Dermis blood vessel endothelial cell (primary cell): ENCODE measurements around the gene TCTN3. TPM values are rescaled to one million over a fixed set of nuclear protein-coding genes. Genes with fewer than 3 reads are reported as not detected.
A peak's percentile ranks its signal among the peaks of the same experiment; 100 is the strongest.
"Not testable (repeated sequence)": the region's sequence is repeated elsewhere in the genome, so short reads cannot be mapped to it uniquely, and the experiment has no call there.

Experiments used
- DNase-seq: peaks from one replicate; pipeline ENCODE4 v3.0.0; 2010
- total RNA-seq: library from RNA; depleted of rRNA; stranded (reverse); fragments of >200 nt; gene quantifications from 2 replicates; pipeline ENCODE4 v1.2.3, GENCODE V29; 2014

The TCTN3 gene
- total RNA-seq, result 34.2 and 63.0 TPM in 2 replicates

- peak; percentile 100 for DNase-seq
Observed at GRCh38 chr10:95693668-95694534, at the start of gene TCTN3. TSS of gene TCTN3 (minus strand) at chr10:95693927. CDS start at chr10:95693899, 28 bp downstream.

- peak; percentile 24 for DNase-seq
Observed at GRCh38 chr10:95742962-95743535, 49.3 kb upstream of the TCTN3 start.

- peak; percentile 92 for DNase-seq
Observed at GRCh38 chr10:95742485-95742884, 48.8 kb upstream of the TCTN3 start.

- peak; percentile 99 for DNase-seq
Observed at GRCh38 chr10:95741807-95742467, 48.2 kb upstream of the TCTN3 start.

GRCh38 chr10:95739056-95739455 is 45.3 kb upstream of the TCTN3 start:
- DNase-seq, result no peak

GRCh38 chr10:95732907-95733306 is 39.2 kb upstream of the TCTN3 start:
- DNase-seq, result not testable (repeated sequence)

GRCh38 chr10:95730233-95730632 is 36.5 kb upstream of the TCTN3 start:
- DNase-seq, result peak; percentile 13

- peak; percentile 89 for DNase-seq
Observed at GRCh38 chr10:95729323-95730055, 35.8 kb upstream of the TCTN3 start.

GRCh38 chr10:95728526-95728925 is 34.8 kb upstream of the TCTN3 start:
- peak; percentile 52 for DNase-seq

- DNase-seq, result not testable (repeated sequence)
Observed at GRCh38 chr10:95722496-95722895, 28.8 kb upstream of the TCTN3 start.

GRCh38 chr10:95720745-95721144 is 27.0 kb upstream of the TCTN3 start:
- DNase-seq, result not testable (repeated sequence)

- no peak for DNase-seq
Observed at GRCh38 chr10:95716866-95717265, 23.1 kb upstream of the TCTN3 start.

- no peak for DNase-seq
Observed at GRCh38 chr10:95716466-95716865, 22.7 kb upstream of the TCTN3 start.

GRCh38 chr10:95711492-95711891 is 17.8 kb upstream of the TCTN3 start:
- no peak for DNase-seq

- no peak for DNase-seq
Observed at GRCh38 chr10:95706990-95707389, 13.3 kb upstream of the TCTN3 start.

- no peak for DNase-seq
Observed at GRCh38 chr10:95706573-95706972, 12.8 kb upstream of the TCTN3 start.

- DNase-seq, result no peak
Observed at GRCh38 chr10:95698415-95698814, 4.7 kb upstream of the TCTN3 start.

GRCh38 chr10:95697429-95697828 is 3.7 kb upstream of the TCTN3 start:
- no peak for DNase-seq

- no peak for DNase-seq
Observed at GRCh38 chr10:95694665-95695064, 938 bp upstream of the TCTN3 start.

- DNase-seq, result peak; percentile 15
Observed at GRCh38 chr10:95693071-95693667, 558 bp downstream of the TCTN3 start.

GRCh38 chr10:95691281-95691680 is 2.4 kb downstream of the TCTN3 start:
- no peak for DNase-seq

GRCh38 chr10:95688648-95689047 is 5.1 kb downstream of the TCTN3 start:
- DNase-seq, result no peak
